Mucosa of descending colon (tissue), 3 donors: Measurements from ENCODE around the gene CCDC136. TPM values are rescaled to one million over a fixed set of nuclear protein-coding genes. Genes with fewer than 3 reads are reported as not detected.
A peak's percentile ranks its signal among the peaks of the same experiment; 100 is the strongest.

ENCODE experiments used
- ATAC-seq: fragments of 200-7000 bp; cut with Tn5 transposase; one replicate; pipeline ENCODE4 v1.9.1; 2020; ENCODE audit warnings: mild to moderate bottlenecking, moderate library complexity
- DNase-seq, 3 donors: peaks; one replicate each; pipeline ENCODE4 v3.0.0-alpha.2; 2020
- H3K36me3 ChIP-seq: fragments of 200-600 bp; one replicate; pipeline ENCODE4 v1.8.0; 2021; ENCODE audit warnings: low read depth, mild to moderate bottlenecking
- H3K4me1 ChIP-seq: fragments of 200-600 bp; one replicate; pipeline ENCODE4 v1.8.0; 2021; ENCODE audit warnings: low read depth, mild to moderate bottlenecking
- H3K4me3 ChIP-seq: fragments of 200-600 bp; one replicate; pipeline ENCODE4 v1.8.0; 2021; ENCODE audit warnings: mild to moderate bottlenecking
- H3K9me3 ChIP-seq: fragments of 200-600 bp; one replicate; pipeline ENCODE4 v1.8.0; 2021; ENCODE audit warnings: mild to moderate bottlenecking
- CTCF ChIP-seq: fragments of 200-600 bp; IDR thresholded peaks from one replicate; pipeline ENCODE4 v1.8.0; 2022; ENCODE audit warnings: antibody characterized with exemption, mild to moderate bottlenecking
- intact Hi-C, 2 donors: fragments of 100-400 bp; cut with DNase I in 1 of 2; cut with micrococcal nuclease in 1 of 2; formaldehyde crosslinking; loops; one replicate each; pipeline versions ENCODE4 v1.11.0 to v1.11.1; 2022; cut with DNase I, micrococcal nuclease
- total RNA-seq, 3 donors: library from RNA; stranded (reverse); fragmentation: NEBNext Ultra II Directional in 2 of 3; extraction: Animal tissue kit (Norgen Biotek cat#: 25700) in 2 of 3; gene quantifications; one replicate each; pipeline versions ENCODE4 v1.2.1 to v1.2.4, GENCODE V29; 2021 to 2023
- donor health status: DM: no; HTN: no; CAD: no; lungs with moderate emphysema.
- donor health status: DM: no; HTN: no; CAD: no.
- donor health status: DM: no; HTN: yes; CAD: no.

Gene CCDC136
- total RNA-seq, 3 donors from 2014 or later: 2.1 to 37.7 (median 4.1) TPM

DNA sequence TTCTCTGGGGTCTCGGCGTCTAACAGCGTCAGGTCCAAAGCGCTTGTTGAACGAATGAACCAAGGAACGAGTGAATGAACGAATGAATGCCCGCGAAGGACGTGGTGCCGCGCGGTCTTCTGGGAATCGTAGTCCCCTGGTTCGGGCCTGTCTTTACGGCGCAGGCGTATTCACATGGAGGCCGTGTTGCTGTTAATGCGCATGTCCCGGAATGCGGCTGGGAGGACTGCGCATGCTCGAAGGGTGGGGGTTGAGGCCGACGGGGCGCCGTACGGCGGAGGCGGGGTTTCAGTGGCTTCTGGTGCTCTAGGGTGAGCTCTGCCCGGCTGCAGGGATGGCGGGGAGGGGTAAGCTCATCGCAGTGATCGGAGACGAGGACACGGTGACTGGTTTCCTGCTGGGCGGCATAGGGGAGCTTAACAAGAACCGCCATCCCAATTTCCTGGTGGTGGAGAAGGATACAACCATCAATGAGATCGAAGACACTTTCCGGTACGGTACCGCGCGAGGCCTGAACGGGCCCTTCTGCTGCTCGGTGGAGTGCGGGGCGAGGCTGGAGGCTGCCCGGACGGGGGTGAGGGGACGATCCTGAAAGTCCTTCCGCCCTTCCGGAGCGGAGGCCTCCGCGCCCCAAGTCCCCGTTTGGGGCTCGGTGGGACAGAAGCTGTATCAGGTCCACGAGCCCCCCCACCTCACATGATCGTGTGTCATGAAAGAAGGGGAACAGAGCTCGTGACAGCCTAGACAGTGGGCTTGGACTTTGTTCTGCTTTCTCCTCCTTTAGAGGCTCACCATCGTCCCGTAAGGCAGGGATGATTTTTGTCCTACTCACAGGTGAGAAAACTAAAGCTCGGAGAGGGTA lies 71.0 kb downstream of the CCDC136 start, which contains the start of gene ATP6V1F:
ATP6V1F (plus strand) TSS at position 286 of the 862 bp plus-strand sequence; CDS start at position 335, 49 bp downstream.
- Histone ChIP-seq H3K4me1 (peaks cover 13% of the 10 kb centered on the region), H3K36me3 (no peaks in the 10 kb centered on the region), H3K4me3 (peak within 1 kb of the TSS; percentile 54), H3K9me3 (no peaks in the 10 kb centered on the region)
- peak; percentile 95 for ATAC-seq
- peak; percentile 98 to 100 (median 99) for DNase-seq
- intact Hi-C loops: no loop called here
- TF ChIP-seq CTCF: no peak

DNA sequence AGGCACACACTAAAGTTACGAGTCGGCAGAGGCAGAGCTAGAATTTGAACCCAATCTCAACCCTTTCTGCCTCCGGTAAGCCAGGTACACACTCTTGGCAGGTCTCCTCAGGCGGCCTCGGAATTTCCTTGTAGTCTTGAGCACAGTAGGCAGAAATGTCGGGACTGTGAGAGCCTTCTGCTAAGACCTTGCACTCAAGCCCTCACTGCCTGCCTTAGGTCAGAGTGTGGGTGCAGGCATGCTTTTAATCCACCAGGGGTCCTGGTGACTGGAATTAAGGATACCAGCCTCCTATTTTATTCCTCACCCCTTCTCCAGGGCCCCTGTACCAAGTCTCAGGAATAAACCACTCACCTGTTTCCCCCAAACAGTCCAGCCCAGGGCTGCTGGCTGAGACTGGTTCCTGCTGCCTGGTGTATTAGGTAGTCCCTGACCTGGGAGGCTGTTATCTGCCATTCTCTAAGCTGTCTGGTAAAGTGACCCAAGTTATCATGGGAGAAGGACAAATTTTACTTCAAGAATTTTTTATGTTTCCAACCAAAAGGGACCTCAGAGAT lies 71.7 kb downstream of the CCDC136 start:
- ATAC-seq (peak; percentile 57), DNase-seq (peak; percentile 46 to 57 (median 55))
- no peak for TF ChIP-seq CTCF
- Histone ChIP-seq H3K4me1 (peaks cover 13% of the 10 kb centered on the region), H3K4me3 (peak overlapping the region; percentile 54), H3K9me3 (no peaks in the 10 kb centered on the region), H3K36me3 (no peaks in the 10 kb centered on the region)
- intact Hi-C loops: no loop called here

- intact Hi-C loops: no loop called here
Measured at GRCh38 chr7:128865303-128865702, 73.5 kb downstream of the CCDC136 start.

GRCh38 chr7:128865996-128866877 lies 74.5 kb downstream of the CCDC136 start:
- no peak for TF ChIP-seq CTCF
- Histone ChIP-seq H3K9me3 (no peaks in the 10 kb centered on the region), H3K4me1 (peaks cover 29% of the 10 kb centered on the region), H3K4me3 (no peak overlapping the region), H3K36me3 (no peaks in the 10 kb centered on the region)
- DNase-seq (no peak), ATAC-seq (no peak)
- intact Hi-C loops: no loop called here

More at GRCh38 chr7:128865303-128865702, 73.5 kb downstream of the CCDC136 start:
- Histone ChIP-seq H3K36me3 (no peaks in the 10 kb centered on the region), H3K9me3 (no peaks in the 10 kb centered on the region), H3K4me1 (peaks cover 29% of the 10 kb centered on the region), H3K4me3 (no peak overlapping the region)
- ATAC-seq (no peak), DNase-seq (no peak)
- TF ChIP-seq CTCF: no peak

- Histone ChIP-seq H3K4me3 (no peak overlapping the region), H3K36me3 (no peaks in the 10 kb centered on the region), H3K4me1 (peaks cover 26% of the 10 kb centered on the region), H3K9me3 (no peaks in the 10 kb centered on the region)
- TF ChIP-seq CTCF: no peak
- ATAC-seq: no peak
- no peak for DNase-seq
- intact Hi-C loops: no loop called here
Measured at GRCh38 chr7:128867241-128867640, 75.5 kb downstream of the CCDC136 start.
